WI38 (cell line): ENCODE results near the gene TPD52L1.

ENCODE experiments used
- H3K4me3 ChIP-seq: 2 replicates; pipeline ENCODE4 v1.5.1; 2011; ENCODE audit warnings: low read depth, mild to moderate bottlenecking, control low read depth, low read length
- TF ChIP-seq, protein P1 (sequence below): IDR thresholded peaks from 2 replicates; pipeline ENCODE4 v1.5.1; 2012; ENCODE audit warnings: low read depth, mild to moderate bottlenecking, control low read depth, low read length

Gene TPD52L1

GRCh38 chr6:125306756-125307149, 153.2 kb downstream of the TPD52L1 start:
- H3K4me3 ChIP-seq, result no peak overlapping the region
- TF ChIP-seq, protein P1, sequence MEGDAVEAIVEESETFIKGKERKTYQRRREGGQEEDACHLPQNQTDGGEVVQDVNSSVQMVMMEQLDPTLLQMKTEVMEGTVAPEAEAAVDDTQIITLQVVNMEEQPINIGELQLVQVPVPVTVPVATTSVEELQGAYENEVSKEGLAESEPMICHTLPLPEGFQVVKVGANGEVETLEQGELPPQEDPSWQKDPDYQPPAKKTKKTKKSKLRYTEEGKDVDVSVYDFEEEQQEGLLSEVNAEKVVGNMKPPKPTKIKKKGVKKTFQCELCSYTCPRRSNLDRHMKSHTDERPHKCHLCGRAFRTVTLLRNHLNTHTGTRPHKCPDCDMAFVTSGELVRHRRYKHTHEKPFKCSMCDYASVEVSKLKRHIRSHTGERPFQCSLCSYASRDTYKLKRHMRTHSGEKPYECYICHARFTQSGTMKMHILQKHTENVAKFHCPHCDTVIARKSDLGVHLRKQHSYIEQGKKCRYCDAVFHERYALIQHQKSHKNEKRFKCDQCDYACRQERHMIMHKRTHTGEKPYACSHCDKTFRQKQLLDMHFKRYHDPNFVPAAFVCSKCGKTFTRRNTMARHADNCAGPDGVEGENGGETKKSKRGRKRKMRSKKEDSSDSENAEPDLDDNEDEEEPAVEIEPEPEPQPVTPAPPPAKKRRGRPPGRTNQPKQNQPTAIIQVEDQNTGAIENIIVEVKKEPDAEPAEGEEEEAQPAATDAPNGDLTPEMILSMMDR, result no peak

DNA sequence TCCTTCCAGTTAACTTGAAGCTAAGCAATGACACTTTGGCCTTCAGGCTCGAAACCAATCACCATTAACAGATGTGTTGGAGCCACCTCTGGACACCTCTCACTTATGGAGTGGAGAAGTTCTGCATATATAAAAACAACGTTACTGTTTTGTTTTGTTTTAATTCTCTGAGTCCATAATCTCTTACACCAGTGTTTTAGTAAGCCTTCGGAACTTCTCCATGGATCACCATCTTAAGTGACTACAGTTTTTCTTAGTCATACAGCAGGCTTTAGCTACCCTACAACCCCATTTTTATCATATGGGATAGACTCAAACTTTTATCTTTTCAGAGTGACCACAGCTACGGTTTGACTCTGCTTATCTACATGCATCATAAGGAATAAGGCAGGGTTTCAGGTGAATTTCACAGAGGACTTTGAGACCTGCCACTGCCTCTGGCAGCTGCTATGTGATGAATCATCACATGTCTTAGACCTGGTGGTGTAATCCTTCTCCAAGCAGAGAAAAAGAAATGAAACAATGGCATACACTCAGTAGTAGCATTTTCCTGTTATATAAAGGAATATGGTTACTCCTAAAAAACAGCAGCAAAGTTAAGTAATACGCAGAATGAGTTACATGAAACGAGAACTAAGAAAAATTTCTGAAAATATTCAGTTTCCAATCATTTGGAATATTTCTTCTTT, 153.7 kb downstream of the TPD52L1 start:
- no peak overlapping the region for H3K4me3 ChIP-seq
- TF ChIP-seq, protein P1, result no peak

DNA sequence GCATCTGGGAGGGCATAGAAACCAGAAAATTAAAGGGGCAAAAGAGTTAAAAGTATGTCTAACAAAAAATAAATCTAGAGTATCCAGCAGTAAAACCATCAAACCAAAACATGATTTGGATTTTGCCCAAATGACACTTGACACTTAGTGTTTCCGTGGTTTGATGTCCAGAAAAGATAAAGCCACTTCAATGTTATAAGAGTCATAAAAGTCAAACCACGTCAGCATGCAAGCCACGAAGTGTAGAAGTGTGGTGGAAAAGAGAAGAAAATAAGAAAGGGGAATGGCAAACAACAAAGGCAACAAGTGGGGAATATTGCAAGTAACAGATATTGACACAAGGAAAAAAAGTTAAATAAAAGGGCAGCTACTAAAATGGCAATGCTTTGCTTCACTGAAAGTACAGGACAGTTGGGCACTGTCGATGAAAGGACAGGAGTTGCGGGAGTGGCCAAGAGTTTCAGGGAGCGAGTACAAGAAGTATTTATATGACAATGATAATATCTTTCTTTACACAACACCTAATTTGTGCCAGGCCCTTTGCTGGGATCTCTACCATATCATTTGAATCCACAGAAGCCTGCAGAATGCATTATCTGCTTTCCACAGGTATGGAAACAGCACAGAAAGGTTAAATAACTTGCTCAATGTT, 154.5 kb downstream of the TPD52L1 start:
- no peak overlapping the region for H3K4me3 ChIP-seq
- TF ChIP-seq, protein P1, result no peak

GRCh38 chr6:125310994-125311649, 157.5 kb downstream of the TPD52L1 start:
- TF ChIP-seq, protein P1, result peak; percentile 62
- no peak overlapping the region for H3K4me3 ChIP-seq

- TF ChIP-seq, protein P1, result no peak
- H3K4me3 ChIP-seq, result no peak overlapping the region
These were observed 158.9 kb downstream of the TPD52L1 start for GRCh38 chr6:125312478-125312877.

DNA sequence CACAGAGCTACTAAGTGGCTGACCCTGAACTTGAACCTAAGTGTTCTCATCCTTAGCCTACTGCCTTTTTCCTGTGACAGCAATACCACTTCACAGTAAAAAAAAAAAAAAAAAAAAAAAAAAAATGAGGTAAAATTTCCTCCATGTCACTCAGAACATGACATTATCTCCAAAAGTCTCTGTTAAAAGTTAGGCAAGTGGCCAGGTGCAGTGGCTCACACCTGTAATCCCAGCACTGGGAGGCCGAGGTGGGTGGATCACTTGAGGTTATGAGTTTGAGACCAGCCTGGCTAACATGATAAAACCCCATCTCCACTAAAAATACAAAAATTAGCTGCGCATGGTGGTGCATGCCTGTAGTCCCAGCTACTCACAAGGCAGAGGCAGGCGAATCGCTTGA, 159.4 kb downstream of the TPD52L1 start:
- H3K4me3 ChIP-seq, result no peak overlapping the region
- TF ChIP-seq, protein P1, result no peak
